ENCODE measurements around the gene RAD21L1. TPM values are rescaled to one million over a fixed set of nuclear protein-coding genes. Genes with fewer than 3 reads are reported as not detected.
"Not testable (repeated sequence)": the region's sequence is repeated elsewhere in the genome, so short reads cannot be mapped to it uniquely, and the experiment has no call there.

RAD21L1 gene
- polyA plus RNA-seq, 1 donor from 2014 or later, result not detected

GRCh38 chr20:1247689-1248088, 21.8 kb downstream of the RAD21L1 start:
- no peak overlapping the region for H3K4me2 ChIP-seq (ENCODE audit: low read length)
- H4K20me1 ChIP-seq (ENCODE audit: insufficient read depth), result no peaks in the 10 kb centered on the region
- H2AFZ ChIP-seq (ENCODE audit: low read depth, low read length), result no peak overlapping the region
- H3K9me2 ChIP-seq (ENCODE audit: insufficient read depth, low read length), result no peaks in the 10 kb centered on the region
- no peaks in the 10 kb centered on the region for H3K27me3 ChIP-seq (ENCODE audit: insufficient read depth, low read depth, low read length)
- no peaks in the 10 kb centered on the region for H3K79me2 ChIP-seq (replicated peaks; ENCODE audit: insufficient read depth, low read length)
- H3K9me3 ChIP-seq (ENCODE audit: low read length), result no peaks in the 10 kb centered on the region
- H3K4me3 ChIP-seq (ENCODE audit: low read length), result no peak overlapping the region
- no peak for TF ChIP-seq EZH2 (IDR thresholded peaks at IDR 0.05; ENCODE audit: borderline replicate concordance, insufficient read depth, low read length, poor library complexity, severe bottlenecking)
- TF ChIP-seq, protein P1, sequence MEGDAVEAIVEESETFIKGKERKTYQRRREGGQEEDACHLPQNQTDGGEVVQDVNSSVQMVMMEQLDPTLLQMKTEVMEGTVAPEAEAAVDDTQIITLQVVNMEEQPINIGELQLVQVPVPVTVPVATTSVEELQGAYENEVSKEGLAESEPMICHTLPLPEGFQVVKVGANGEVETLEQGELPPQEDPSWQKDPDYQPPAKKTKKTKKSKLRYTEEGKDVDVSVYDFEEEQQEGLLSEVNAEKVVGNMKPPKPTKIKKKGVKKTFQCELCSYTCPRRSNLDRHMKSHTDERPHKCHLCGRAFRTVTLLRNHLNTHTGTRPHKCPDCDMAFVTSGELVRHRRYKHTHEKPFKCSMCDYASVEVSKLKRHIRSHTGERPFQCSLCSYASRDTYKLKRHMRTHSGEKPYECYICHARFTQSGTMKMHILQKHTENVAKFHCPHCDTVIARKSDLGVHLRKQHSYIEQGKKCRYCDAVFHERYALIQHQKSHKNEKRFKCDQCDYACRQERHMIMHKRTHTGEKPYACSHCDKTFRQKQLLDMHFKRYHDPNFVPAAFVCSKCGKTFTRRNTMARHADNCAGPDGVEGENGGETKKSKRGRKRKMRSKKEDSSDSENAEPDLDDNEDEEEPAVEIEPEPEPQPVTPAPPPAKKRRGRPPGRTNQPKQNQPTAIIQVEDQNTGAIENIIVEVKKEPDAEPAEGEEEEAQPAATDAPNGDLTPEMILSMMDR (IDR thresholded peaks at IDR 0.05; ENCODE audit: poor library complexity, severe bottlenecking), result no peak
- TF ChIP-seq TAF1 (IDR thresholded peaks at IDR 0.05; ENCODE audit: low read depth), result no peak
- TF ChIP-seq RAD21 (conservative IDR thresholded peaks at IDR 0.05), result no peak
- no peak for TF ChIP-seq SMC3 (conservative IDR thresholded peaks at IDR 0.05; ENCODE audit: poor library complexity)
- TF ChIP-seq REST (IDR thresholded peaks at IDR 0.05; ENCODE audit: borderline replicate concordance), result no peak
- TF ChIP-seq POLR2AphosphoS5 (IDR thresholded peaks at IDR 0.05), result no peak
- TF ChIP-seq MXI1 (conservative IDR thresholded peaks at IDR 0.05; ENCODE audit: poor library complexity, severe bottlenecking), result no peak
- no peak for TF ChIP-seq EP300 (conservative IDR thresholded peaks at IDR 0.05; ENCODE audit: poor library complexity, severe bottlenecking)
- no peak overlapping the region for H3K27ac ChIP-seq (ENCODE audit: low read length)
- no peaks in the 10 kb centered on the region for H3F3A ChIP-seq (ENCODE audit: insufficient read depth, low read length, poor library complexity, severe bottlenecking)
- H3K36me3 ChIP-seq (ENCODE audit: insufficient read depth, low read length), result no peaks in the 10 kb centered on the region
- H3K9ac ChIP-seq (ENCODE audit: low read length), result no peak overlapping the region

DNA sequence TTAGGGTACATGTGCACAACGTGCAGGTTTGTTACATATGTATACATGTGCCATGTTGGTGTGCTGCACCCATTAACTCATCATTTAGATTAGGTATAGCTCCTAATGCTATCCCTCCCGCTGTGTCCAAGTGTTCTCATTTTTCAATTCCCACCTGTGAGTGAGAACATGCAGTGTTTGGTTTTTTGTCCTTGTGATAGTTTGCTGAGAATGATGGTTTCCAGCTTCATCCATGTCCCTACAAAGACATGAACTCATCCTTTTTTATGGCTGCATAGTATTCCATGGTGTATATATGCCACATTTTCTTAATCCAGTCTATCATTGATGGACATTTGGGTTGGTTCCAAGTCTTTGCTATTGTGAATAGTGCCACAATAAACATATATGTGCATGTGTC, 24.4 kb downstream of the RAD21L1 start:
- H3K79me2 ChIP-seq (replicated peaks; ENCODE audit: insufficient read depth, low read length); H3K9ac ChIP-seq (ENCODE audit: low read length); H3F3A ChIP-seq (ENCODE audit: insufficient read depth, low read length, poor library complexity, severe bottlenecking); H2AFZ ChIP-seq (ENCODE audit: low read depth, low read length); H3K4me2 ChIP-seq (ENCODE audit: low read length); H4K20me1 ChIP-seq (ENCODE audit: insufficient read depth); H3K27ac ChIP-seq (ENCODE audit: low read length); H3K4me3 ChIP-seq (ENCODE audit: low read length); H3K9me3 ChIP-seq (ENCODE audit: low read length); H3K36me3 ChIP-seq (ENCODE audit: insufficient read depth, low read length); H3K27me3 ChIP-seq (ENCODE audit: insufficient read depth, low read depth, low read length); H3K9me2 ChIP-seq (ENCODE audit: insufficient read depth, low read length): not testable (repeated sequence)

DNA sequence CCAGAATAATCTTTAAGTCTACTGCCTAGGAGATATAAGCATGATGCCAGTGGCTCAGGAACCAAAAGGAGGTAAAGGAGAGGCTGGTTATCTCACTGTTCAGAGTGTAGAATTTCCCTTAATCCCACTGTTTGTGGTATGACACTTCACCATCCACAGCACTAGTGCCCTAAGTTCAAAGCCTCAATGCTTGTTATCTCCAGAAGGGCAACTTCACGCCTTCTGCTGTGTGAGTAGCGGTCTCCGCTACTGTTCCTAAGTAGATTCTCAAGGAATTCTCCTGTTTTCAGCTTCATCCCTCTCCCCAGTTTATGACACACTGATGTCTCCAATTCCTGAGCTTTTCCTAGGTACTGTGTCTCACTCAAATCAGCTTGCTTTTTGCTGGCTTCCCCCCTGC, 26.6 kb downstream of the RAD21L1 start:
- Histone ChIP-seq H3K36me3 (ENCODE audit: insufficient read depth, low read length) (no peaks in the 10 kb centered on the region), H3K9ac (ENCODE audit: low read length) (no peak overlapping the region), H3K79me2 (replicated peaks; ENCODE audit: insufficient read depth, low read length) (no peaks in the 10 kb centered on the region), H3K9me3 (ENCODE audit: low read length) (no peaks in the 10 kb centered on the region), H3K27me3 (ENCODE audit: insufficient read depth, low read depth, low read length) (no peaks in the 10 kb centered on the region), H3F3A (ENCODE audit: insufficient read depth, low read length, poor library complexity, severe bottlenecking) (no peaks in the 10 kb centered on the region), H3K4me3 (ENCODE audit: low read length) (no peak overlapping the region), H3K9me2 (ENCODE audit: insufficient read depth, low read length) (no peaks in the 10 kb centered on the region), H3K27ac (ENCODE audit: low read length) (no peak overlapping the region), H2AFZ (ENCODE audit: low read depth, low read length) (no peak overlapping the region), H3K4me2 (ENCODE audit: low read length) (no peak overlapping the region), H4K20me1 (ENCODE audit: insufficient read depth) (no peaks in the 10 kb centered on the region)
- no peak for TF ChIP-seq EP300 (conservative IDR thresholded peaks at IDR 0.05; ENCODE audit: poor library complexity, severe bottlenecking)
- TF ChIP-seq RAD21 (conservative IDR thresholded peaks at IDR 0.05), result no peak
- no peak for TF ChIP-seq REST (IDR thresholded peaks at IDR 0.05; ENCODE audit: borderline replicate concordance)
- TF ChIP-seq MXI1 (conservative IDR thresholded peaks at IDR 0.05; ENCODE audit: poor library complexity, severe bottlenecking), result no peak
- TF ChIP-seq EZH2 (IDR thresholded peaks at IDR 0.05; ENCODE audit: borderline replicate concordance, insufficient read depth, low read length, poor library complexity, severe bottlenecking), result no peak
- no peak for TF ChIP-seq TAF1 (IDR thresholded peaks at IDR 0.05; ENCODE audit: low read depth)
- TF ChIP-seq POLR2AphosphoS5 (IDR thresholded peaks at IDR 0.05), result no peak

All from neural cell (in vitro differentiated cells).